HG02885 (cell line): ENCODE results near the gene MAGIX.
A peak's percentile ranks its signal among the peaks of the same experiment; 100 is the strongest.
"Not testable (repeated sequence)": the region's sequence is repeated elsewhere in the genome, so short reads cannot be mapped to it uniquely, and the experiment has no call there.

Experiments
- ATAC-seq: cut with Tn5 transposase; IDR thresholded peaks from one replicate; pipeline ENCODE4 v1.9.1; 2021; ENCODE audit warnings: mild to moderate bottlenecking; ENCODE audit not compliant: unreplicated experiment, poor library complexity

The MAGIX gene

DNA sequence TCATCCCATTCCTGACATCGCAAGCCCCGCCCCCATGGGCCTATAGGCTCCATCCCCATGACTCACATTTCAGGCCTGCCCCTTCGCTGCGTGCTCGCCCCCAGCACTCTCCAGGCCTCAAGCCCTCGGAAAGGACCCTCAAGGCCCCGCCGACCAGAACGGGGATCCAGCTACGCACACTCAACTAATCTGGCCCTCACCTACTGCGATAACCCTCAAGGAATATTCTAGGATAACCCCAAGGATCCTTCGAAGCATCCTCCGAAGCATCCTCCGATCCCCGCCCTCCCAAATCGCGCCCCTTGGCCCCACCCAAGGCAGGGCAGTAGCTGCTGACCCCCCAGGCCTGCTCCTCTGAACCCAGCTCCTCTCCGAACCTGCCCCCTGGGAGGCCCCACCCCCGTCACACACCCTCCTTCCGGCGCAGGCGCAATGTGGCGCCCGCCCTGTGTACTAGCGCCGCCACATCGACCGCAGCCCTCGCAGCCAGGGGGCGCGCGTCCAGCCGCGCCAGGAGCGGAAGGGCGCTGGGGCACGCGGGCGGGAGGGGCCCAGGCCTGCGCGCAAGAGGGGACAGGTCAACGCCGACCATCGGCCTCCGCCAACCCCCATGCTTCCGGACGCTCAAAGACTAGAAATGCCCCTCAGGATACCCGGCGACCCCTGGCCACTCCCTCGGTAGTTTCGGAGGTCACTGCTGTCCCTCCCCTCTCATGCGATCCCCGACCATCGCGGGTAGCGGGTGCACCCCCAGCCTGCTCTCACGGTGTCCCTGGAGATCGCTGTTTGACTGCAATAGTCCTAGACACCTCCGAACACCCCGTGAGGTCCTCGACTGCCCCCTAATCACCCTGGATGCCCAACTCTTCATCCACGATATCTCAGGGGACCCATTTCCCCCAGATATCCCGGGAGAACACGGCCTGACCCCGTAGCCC, 6.4 kb upstream of the MAGIX start:
- peak; percentile 90 for ATAC-seq

DNA sequence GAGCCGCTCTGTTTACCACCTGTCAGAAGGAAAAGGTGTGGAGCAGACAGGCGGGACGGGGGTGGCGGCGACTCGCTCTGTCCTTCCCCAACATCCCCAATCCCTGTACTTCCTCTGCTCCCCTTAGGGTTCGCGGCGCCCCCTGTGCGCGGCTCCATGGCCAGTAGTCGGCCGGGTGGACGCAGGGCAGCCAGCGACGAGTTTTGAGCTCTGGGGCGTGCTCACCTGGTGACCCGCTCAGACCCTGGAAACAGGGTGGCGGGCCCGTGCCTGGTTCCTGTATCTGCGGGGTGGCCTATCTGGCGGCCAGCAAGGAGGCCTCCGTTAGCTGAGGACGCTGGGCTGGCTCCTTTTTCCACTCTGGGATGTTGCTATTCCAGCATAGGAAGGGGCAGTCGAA, 5.4 kb upstream of the MAGIX start:
- no peak for ATAC-seq

- ATAC-seq: no peak
Observed at GRCh38 chrX:49160908-49161307, 1.6 kb upstream of the MAGIX start.

DNA sequence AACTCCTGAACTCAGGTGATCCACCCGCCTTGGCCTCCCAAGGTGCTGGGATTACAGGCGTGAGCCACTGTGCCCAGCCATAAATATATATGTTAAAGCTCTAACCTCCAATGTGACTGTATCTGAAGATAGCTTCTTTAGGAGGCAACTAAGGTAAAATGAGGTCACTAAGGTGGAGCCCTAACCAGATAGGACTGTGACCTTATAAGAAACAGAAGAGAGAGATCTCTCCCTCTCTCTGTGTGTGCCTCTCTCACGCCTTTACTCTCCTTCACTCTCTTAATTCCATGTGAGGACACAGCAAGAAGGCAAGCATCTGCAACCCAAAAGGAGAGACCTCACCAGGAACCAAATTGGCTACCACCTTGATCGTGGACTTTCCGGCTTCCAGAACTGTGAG, 926 bp upstream of the MAGIX start:
- ATAC-seq: no peak

DNA sequence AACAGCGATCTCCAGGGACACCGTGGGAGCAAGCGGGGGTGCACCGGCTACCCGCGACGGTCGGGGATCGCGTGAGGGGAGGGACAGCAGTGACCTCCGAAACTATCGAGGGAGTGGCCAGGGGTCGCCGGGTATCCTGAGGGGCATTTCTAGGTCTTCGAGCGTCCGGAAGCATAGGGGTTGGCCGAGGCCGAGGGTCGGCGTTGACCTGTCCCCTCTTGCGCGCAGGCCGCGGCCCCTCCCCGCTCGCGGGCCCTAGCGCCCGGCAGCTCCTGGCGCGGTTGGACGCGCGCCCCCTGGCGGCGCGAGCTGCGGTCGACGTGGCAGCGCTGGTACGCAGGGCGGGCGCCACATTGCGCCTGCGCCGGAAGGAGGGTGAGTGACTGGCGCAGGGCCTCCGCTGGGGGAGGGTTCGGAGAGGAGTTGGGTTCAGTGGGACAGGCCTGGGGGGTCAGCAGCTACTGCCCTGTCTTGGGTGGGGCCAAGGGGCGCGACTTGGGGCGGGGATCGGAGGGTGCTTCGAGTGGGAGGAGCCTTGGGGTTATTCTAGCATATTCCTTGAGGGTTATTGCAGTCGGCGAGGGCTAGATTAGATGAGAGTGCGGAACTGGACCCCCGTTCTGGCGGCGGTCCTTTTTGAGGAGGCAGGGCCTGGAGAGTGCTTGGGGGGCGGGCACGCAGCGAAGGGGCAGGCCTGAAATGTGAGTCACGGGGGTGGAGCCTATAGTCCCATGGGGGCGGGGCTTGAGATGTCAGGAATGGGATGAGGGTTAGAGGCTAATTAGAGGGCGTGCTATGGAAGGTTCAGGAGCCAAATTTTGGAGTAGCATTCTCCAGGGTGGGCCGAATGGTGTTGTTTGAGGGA, 1.2 kb downstream of the MAGIX start:
- ATAC-seq: peak; percentile 72

DNA sequence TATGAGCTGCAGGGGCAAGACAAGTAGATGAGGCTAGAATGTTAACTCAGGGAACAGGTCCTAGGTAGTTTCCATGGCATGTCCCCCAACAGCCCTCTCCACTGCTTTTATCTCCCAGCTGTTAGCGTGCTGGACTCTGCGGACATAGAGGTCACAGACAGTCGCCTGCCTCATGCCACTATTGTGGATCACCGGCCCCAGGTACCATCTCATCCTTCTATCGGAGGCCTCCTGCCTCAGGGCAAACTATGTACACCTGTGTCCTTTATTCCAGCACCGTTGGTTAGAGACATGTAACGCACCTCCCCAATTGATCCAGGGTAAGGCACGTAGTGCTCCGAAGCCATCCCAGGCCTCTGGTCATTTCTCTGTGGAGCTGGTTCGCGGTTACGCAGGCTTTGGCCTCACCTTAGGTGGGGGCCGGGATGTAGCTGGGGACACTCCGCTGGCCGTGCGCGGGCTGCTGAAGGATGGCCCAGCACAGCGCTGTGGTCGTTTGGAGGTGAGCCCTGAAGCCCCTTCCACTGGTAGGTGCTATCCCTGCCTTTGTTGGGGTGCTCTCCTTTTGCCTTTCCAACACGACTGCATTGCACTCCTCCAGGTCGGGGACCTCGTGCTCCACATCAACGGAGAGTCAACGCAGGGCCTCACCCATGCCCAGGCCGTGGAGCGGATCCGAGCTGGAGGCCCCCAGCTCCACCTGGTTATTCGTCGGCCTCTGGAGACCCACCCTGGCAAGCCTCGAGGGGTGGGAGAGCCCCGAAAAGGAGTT, 2.2 kb downstream of the MAGIX start:
- no peak for ATAC-seq

GRCh38 chrX:49165901-49166881, 3.6 kb downstream of the MAGIX start:
- ATAC-seq: peak; percentile 30

DNA sequence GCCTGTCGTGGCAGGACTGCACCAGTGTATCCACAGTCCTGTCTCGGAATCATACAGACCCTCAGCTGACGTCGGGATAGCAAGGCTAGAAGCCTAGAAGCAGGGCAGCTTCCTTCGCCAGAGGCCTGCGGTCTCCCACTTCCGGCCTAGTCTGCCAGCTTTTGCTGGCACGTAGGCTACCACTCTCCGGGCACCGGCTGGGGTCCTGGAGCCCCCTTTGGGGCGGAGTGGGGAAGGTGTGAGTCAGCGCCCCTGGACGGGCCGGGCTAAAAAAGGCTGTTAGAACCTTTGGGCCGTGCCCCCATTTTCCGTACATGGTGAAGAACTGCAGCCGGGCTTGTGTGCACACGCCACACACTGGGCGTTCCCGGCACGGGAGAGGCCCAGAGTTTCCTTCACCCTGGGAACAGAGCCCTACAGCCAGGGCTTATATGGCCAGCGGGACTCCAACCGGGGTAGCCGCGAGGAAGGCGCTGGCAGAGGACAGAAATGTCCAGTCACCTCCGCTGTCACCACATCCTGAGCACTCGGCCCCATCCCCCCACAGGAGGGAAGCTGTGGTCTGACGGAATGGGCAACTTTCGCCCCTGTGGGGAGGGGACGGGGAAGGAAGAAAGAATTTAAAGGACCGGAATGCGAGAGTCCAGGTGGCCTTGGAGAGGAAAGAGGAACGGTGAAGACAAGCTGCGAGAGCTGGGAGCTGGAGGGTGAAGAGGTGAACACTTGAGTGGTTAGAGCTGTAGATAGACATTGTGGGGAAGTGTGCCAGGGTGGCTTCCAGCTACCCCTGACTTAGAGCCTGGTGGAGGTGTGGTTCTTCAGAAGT, 4.6 kb downstream of the MAGIX start:
- ATAC-seq: peak; percentile 23

DNA sequence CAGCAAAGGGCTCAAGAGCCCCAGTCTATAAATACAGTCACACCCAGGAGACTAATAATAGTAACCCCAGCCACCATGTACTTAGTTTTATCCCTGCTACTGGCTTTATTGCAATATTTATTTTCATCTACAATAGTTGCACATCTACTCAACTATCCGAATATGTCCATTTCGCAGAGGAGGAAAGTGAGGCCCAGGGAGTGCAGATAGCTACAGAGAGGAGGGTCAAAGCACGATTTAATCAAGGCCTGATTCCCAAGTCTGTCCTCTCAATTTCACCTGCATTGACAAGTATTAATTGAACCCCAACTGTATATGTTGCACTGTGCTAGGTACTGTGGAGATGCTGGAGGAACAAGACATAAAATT, 5.2 kb downstream of the MAGIX start:
- ATAC-seq: no peak

DNA sequence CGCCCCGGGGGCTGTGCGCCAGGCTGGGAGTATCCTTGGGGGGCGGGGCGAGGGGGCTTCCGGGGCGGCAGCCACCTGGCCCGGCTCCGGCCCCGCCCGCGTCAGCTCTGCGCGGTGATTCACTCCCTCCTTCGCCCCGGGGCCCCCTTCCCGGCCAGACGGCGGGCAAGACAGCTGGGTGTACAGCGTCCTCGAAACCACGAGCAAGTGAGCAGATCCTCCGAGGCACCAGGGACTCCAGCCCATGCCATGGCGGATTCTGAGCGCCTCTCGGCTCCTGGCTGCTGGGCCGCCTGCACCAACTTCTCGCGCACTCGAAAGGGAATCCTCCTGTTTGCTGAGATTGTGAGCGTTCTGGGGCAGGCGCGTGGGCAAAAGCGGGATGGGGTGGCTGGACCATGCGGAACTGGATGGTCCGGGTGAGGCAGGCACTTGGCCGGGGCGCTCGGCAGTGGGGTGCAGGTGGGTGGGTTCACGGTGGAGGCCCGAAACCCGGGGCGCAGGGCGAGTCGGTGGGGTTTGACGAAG, 9.3 kb downstream of the MAGIX start, which contains the start of gene PLP2:
Gene PLP2, plus strand, starts transcription at position 147 of the 528 bp plus-strand sequence. Its CDS starts 103 bp downstream, at position 250.
- peak; percentile 31 for ATAC-seq

- ATAC-seq: peak; percentile 78
Observed at GRCh38 chrX:49172280-49172780, 9.8 kb downstream of the MAGIX start.

- not testable (repeated sequence) for ATAC-seq
Observed at GRCh38 chrX:49173544-49173943, 11.0 kb downstream of the MAGIX start.

- ATAC-seq: no peak
Observed at GRCh38 chrX:49174723-49175122, 12.2 kb downstream of the MAGIX start.

DNA sequence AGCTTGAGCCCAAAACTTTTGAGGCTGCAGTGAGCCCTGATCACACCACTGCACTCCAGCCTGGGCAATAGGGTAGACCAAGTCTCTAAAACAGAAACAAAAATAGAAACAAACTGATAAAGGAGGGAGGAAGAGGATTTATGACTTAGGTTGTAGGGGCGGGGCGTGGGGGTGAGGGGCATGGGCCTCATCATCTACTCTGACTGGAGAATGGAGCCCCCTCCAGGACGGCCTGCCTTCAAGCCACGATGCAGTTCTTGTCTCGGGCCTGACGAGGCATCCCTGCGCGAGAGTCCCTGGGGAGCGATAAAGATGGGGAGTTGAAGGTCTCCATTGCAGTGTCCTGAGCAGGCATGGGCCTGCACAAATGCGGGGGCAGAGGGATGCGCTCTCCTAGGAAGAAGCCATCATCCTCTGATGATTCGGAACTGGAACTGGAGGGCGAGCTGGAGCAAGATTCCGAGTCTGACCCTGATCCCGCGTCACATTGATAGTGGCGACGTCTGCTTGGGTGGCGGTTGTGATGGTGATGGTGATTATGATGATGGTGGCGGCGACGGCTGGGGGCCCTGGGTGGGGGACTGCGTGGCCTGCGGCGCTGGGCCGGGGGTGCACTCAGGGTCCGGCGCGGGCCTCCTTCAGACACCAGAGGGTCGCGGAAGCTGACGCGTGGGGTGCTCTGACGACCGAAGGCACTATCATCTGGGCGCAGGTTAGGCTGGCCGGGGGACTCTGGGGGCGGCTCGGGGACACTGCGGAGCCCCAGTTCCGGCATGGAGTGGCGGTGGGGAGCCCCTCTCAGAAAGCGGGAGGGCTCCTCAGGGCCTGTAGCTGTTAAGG, 13.1 kb downstream of the MAGIX start:
- ATAC-seq: no peak

- no peak for ATAC-seq
Observed at GRCh38 chrX:49176421-49177326, 14.1 kb downstream of the MAGIX start.

DNA sequence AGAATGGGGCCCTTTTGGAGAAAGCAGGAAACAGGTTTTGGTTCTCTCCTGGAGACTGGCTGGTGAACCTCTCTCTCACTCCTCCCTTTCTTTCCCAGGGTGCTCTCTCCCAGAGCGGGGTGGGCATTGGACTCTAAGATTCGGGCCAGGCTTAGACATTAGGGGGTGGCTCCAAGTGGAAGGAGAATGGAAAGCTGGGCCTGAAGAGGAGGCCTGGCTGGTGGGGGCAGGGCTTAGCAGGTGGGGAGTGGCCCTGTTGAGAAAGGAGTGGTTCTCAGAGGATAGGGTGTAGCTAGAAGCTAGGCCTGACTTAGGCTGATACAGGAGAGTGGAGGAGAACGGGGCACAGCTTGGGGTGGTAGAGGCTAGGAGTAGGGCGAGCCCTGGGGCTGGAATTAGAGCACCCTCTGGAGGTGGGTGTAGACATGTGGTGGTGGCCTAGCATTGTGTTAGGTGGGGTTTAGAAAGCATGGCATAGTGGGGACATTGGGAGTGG, 14.8 kb downstream of the MAGIX start:
- no peak for ATAC-seq
